Thyroid gland (tissue), 4 donors: Measurements from ENCODE around the gene CNTFR. TPM values are rescaled to one million over a fixed set of nuclear protein-coding genes. Genes with fewer than 3 reads are reported as not detected.

Source experiments
- DNase-seq, 2 donors: peaks; one replicate each; pipeline ENCODE4 v3.0.0-alpha.2; 2019
- H3K27ac ChIP-seq, 3 donors: fragments of 200-600 bp; sonication (generic); 1 replicate in 2 of 3; 2 replicates in 1 of 3; pipeline ENCODE4 v1.5.1; 2016 to 2019; ENCODE audit warnings: mild to moderate bottlenecking in 1 of 3, moderate library complexity in 1 of 3
- H3K27me3 ChIP-seq: fragments of 200-600 bp; sonication (generic); one replicate; pipeline ENCODE4 v1.5.1; 2019
- H3K36me3 ChIP-seq, 2 donors: fragments of 200-600 bp; sonication (generic); one replicate each; pipeline ENCODE4 v1.5.1; 2016 to 2019
- H3K4me1 ChIP-seq, 2 donors: fragments of 200-600 bp; sonication (generic); one replicate each; pipeline ENCODE4 v1.5.1; 2017 to 2019
- H3K4me3 ChIP-seq, 3 donors: fragments of 200-600 bp; sonication (generic); replicated peaks in 1 of 3; 1 replicate in 2 of 3; 2 replicates in 1 of 3; pipeline ENCODE4 v1.5.1; 2016; ENCODE audit warnings: mild to moderate bottlenecking in 1 of 3
- H3K9me3 ChIP-seq: fragments of 200-600 bp; sonication (generic); one replicate; pipeline ENCODE4 v1.5.1; 2017
- CTCF ChIP-seq, 6 experiments: fragments of 200-600 bp in 3 of 6; fragments of 450-650 bp in 3 of 6; sonication (generic) in 3 of 6; IDR thresholded peaks; one replicate each; pipeline ENCODE4 v1.5.1; 2016 to 2019; ENCODE audit warnings: antibody characterized with exemption in 6 of 6, mild to moderate bottlenecking in 2 of 6, inconsistent platforms in 1 of 6, moderate library complexity in 1 of 6
- POLR2A ChIP-seq, 2 donors: fragments of 450-650 bp; IDR thresholded peaks; one replicate each; pipeline ENCODE4 v1.6.1; 2017; ENCODE audit warnings: antibody characterized with exemption in 2 of 2, mild to moderate bottlenecking in 2 of 2, moderate library complexity in 1 of 2
- WGBS, 2 donors: methylation state at CpG; one replicate each; pipeline ENCODE4 v1.1.5; 2017; 5-methylcytosine and 5-hydroxymethylcytosine counted together
- intact Hi-C: fragments of 100-400 bp; cut with DNase I; formaldehyde crosslinking; loops from one replicate; pipeline ENCODE4 v1.15.1; 2023
- total RNA-seq, 4 donors: library from RNA; depleted of rRNA; stranded (reverse); fragments of >200 nt; gene quantifications; one replicate each; pipeline ENCODE4 v1.2.3, GENCODE V29; 2016

CNTFR gene
- total RNA-seq, 4 donors from 2014 or later = 8.6 to 17.3 (median 14.1) TPM

- H3K4me1 ChIP-seq = peaks cover 18 to 23% of the 10 kb centered on the region in 2 donors
- WGBS, 2 donors = 65 to 67% methylated on average over 5 of the region's 5 CpGs
- DNase-seq = no peak
Measured at GRCh38 chr9:34633166-34633565, 43.6 kb upstream of the CNTFR start.

GRCh38 chr9:34630402-34631154 lies 41.1 kb upstream of the CNTFR start:
- TF ChIP-seq CTCF (IDR thresholded peaks at IDR 0.05) = no peak
- no peak for TF ChIP-seq POLR2A (IDR thresholded peaks at IDR 0.05)
- Histone ChIP-seq H3K9me3 (no peaks in the 10 kb centered on the region), H3K4me1 (peaks cover 5 to 12% of the 10 kb centered on the region in 2 donors), H3K36me3 (no peaks in the 10 kb centered on the region), H3K27ac (no peak overlapping the region), H3K27me3 (peaks cover 10% of the 10 kb centered on the region), H3K4me3 (no peak overlapping the region)
- intact Hi-C loops = loop anchor here (10.0 kb wide), 1 partner anchor 74 kb away; no protein-coding TSS in a partner anchor
- WGBS, 2 donors = 23 to 37% methylated on average over 5 of the region's 5 CpGs
- no peak for DNase-seq

More at GRCh38 chr9:34633166-34633565, 43.6 kb upstream of the CNTFR start:
- Histone ChIP-seq H3K9me3 (no peaks in the 10 kb centered on the region), H3K27me3 (no peaks in the 10 kb centered on the region), H3K36me3 (no peaks in the 10 kb centered on the region), H3K27ac (no peak overlapping the region), H3K4me3 (no peak overlapping the region)
- TF ChIP-seq CTCF (IDR thresholded peaks at IDR 0.05) (no peak), POLR2A (IDR thresholded peaks at IDR 0.05) (no peak)
- intact Hi-C loops = loop anchor here (10.0 kb wide), 1 partner anchor 72 kb away; no protein-coding TSS in a partner anchor

- Histone ChIP-seq H3K9me3 (no peaks in the 10 kb centered on the region), H3K27ac (no peak overlapping the region), H3K4me1 (peaks cover 5 to 12% of the 10 kb centered on the region in 2 donors), H3K27me3 (peaks cover 15% of the 10 kb centered on the region), H3K36me3 (no peaks in the 10 kb centered on the region), H3K4me3 (peak overlapping the region in 1 of 3 donors; percentile 22)
- intact Hi-C loops = no loop called here
- TF ChIP-seq POLR2A (IDR thresholded peaks at IDR 0.05) (no peak), CTCF (IDR thresholded peaks at IDR 0.05) (no peak)
- no peak for DNase-seq
- WGBS, 2 donors = 8 to 13% methylated on average over 5 of the region's 5 CpGs
Measured at GRCh38 chr9:34629491-34629808, 39.9 kb upstream of the CNTFR start.

GRCh38 chr9:34628656-34629490 lies 39.3 kb upstream of the CNTFR start, which contains the start of gene ARID3C:
Gene ARID3C (minus strand): TSS chr9:34629066. CDS start chr9:34628014, 1,052 bp downstream.
- DNase-seq = peak; percentile 58 to 66
- Histone ChIP-seq H3K27ac (no peak within 1 kb of the TSS), H3K4me3 (peak within 1 kb of the TSS in 2 of 3 donors; percentile 22 to 30), H3K4me1 (peaks cover 5 to 13% of the 10 kb centered on the region in 2 donors), H3K36me3 (no peaks in the 10 kb centered on the region), H3K27me3 (peaks cover 21% of the 10 kb centered on the region), H3K9me3 (no peaks in the 10 kb centered on the region)
- TF ChIP-seq CTCF (IDR thresholded peaks at IDR 0.05) (peak in 1 of 6 experiments; percentile 12), POLR2A (IDR thresholded peaks at IDR 0.05) (no peak)
- intact Hi-C loops = no loop called here
- WGBS, 2 donors = 1 to 2% methylated on average over 31 to 37 of the region's 69 CpGs
